CD4-positive, alpha-beta T cell (primary cell): Measurements from ENCODE around the gene CXCL12. TPM values are rescaled to one million over a fixed set of nuclear protein-coding genes. Genes with fewer than 3 reads are reported as not detected.

Experiments
- ATAC-seq: fragments of 200-7000 bp; cut with Tn5 transposase; one replicate; pipeline ENCODE4 v1.10.0; 2022; ENCODE audit warnings: mild to moderate bottlenecking; ENCODE audit not compliant: poor library complexity
- CTCF ChIA-PET: fragments of 350-600 bp; sonication (Branson Sonifier 250); formaldehyde crosslinking; loops from one replicate; lab custom pipeline; 2021; ENCODE audit warnings: antibody characterized with exemption, inconsistent platforms; lab: Charles Lee
- POLR2A ChIA-PET: fragments of 350-600 bp; sonication (Branson Sonifier 250); formaldehyde crosslinking; loops from one replicate; lab custom pipeline; 2021; ENCODE audit warnings: antibody characterized with exemption, inconsistent platforms; lab: Charles Lee
- DNase-seq, 14 experiments: peaks; one replicate each; pipeline ENCODE4 v3.0.0-alpha.2; 2013 to 2020; ENCODE audit warnings: mixed read lengths in 2 of 14
- H3K27ac ChIP-seq, 2 donors: one replicate each; pipeline versions ENCODE4 v1.5.1 to v1.7.0; 2013; ENCODE audit warnings: low read length in 2 of 2, low read depth in 1 of 2, mild to moderate bottlenecking in 1 of 2
- H3K27me3 ChIP-seq, 2 experiments: 1 replicate in 1 of 2; 2 replicates in 1 of 2; pipeline versions ENCODE4 v1.6.1 to v1.7.0; 2013; ENCODE audit warnings: low read length in 2 of 2, control low read depth in 1 of 2, mild to moderate bottlenecking in 1 of 2, moderate library complexity in 1 of 2; ENCODE audit not compliant: insufficient read depth in 2 of 2, control insufficient read depth in 1 of 2
- H3K36me3 ChIP-seq: one replicate; pipeline ENCODE4 v1.6.1; 2013; ENCODE audit warnings: low read length, control low read depth; ENCODE audit not compliant: insufficient read depth
- H3K4me1 ChIP-seq: one replicate; pipeline ENCODE4 v1.6.1; 2013; ENCODE audit warnings: low read length, control low read depth; ENCODE audit not compliant: insufficient read depth
- H3K4me3 ChIP-seq: one replicate; pipeline ENCODE4 v1.5.1; 2013; ENCODE audit warnings: mild to moderate bottlenecking, low read length, moderate library complexity
- H3K9me3 ChIP-seq, 2 experiments: 1 replicate in 1 of 2; 2 replicates in 1 of 2; pipeline versions ENCODE4 v1.6.1 to v1.7.0; 2013; ENCODE audit warnings: low read length in 2 of 2, mild to moderate bottlenecking in 2 of 2, control low read depth in 1 of 2, moderate library complexity in 1 of 2; ENCODE audit not compliant: control insufficient read depth in 1 of 2, insufficient read depth in 1 of 2
- H3K27ac Mint-ChIP-seq: one replicate; pipeline ENCODE4 v1.8.0; 2020; ENCODE audit warnings: mixed read lengths
- H3K27me3 Mint-ChIP-seq: one replicate; pipeline ENCODE4 v1.8.0; 2021; ENCODE audit warnings: mixed read lengths
- H3K36me3 Mint-ChIP-seq: one replicate; pipeline ENCODE4 v1.8.0; 2021; ENCODE audit warnings: low read depth, mixed read lengths
- H3K4me1 Mint-ChIP-seq: one replicate; pipeline ENCODE4 v1.8.0; 2021; ENCODE audit warnings: low read depth, mixed read lengths
- H3K4me3 Mint-ChIP-seq: one replicate; pipeline ENCODE4 v1.8.0; 2020; ENCODE audit warnings: mild to moderate bottlenecking, mixed read lengths
- H3K9me3 Mint-ChIP-seq: one replicate; pipeline ENCODE4 v1.8.0; 2020; ENCODE audit warnings: mixed read lengths
- CTCF ChIP-seq: fragments of 200-600 bp; IDR thresholded peaks from one replicate; pipeline ENCODE4 v1.8.0; 2022; ENCODE audit warnings: antibody characterized with exemption, mild to moderate bottlenecking
- intact Hi-C, 2 experiments: fragments of 100-400 bp; cut with DNase I in 1 of 2; cut with micrococcal nuclease in 1 of 2; formaldehyde crosslinking; loops; one replicate each; pipeline versions ENCODE4 v1.15.1 to v1.9.0; 2023 to 2025; cut with DNase I, micrococcal nuclease
- total RNA-seq, 174 experiments: library from RNA in 2 of 174; stranded (reverse) in 2 of 174; gene quantifications; one replicate each; pipeline ENCODE4 v1.2.3 and lab custom pipeline; 2021 to 2026

The CXCL12 gene
- total RNA-seq, 2 experiments from 2014 or later = not detected

DNA sequence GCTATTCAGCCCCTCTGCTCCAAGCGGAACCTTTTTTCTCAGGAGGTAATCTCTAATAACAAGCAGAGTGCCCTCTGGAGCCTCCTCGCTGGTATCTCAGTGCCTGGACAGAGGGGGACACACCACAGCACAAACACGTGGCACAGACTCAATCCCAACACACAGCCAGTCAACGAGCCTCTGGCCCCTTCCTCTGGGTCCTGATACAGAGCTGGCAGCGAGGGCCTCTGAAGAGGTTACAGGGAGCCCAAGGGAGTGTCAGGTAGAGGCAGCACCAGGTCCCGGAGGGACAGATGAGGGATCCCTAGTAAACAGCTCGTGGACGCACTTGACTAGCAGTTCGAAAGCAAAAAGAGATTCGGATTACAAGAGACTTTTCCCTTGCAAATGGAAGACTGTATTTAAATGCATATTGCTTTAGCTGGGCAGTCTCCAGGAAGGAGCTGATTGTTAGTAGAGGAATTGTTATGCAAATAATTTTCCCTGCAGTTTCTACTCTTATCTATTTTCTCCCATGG lies 14.1 kb downstream of the CXCL12 start:
- Mint-ChIP-seq H3K4me3 (no peak overlapping the region), H3K27me3 (peaks cover 9% of the 10 kb centered on the region), H3K36me3 (no peaks in the 10 kb centered on the region), H3K4me1 (no peaks in the 10 kb centered on the region), H3K27ac (no peak overlapping the region), H3K9me3 (no peaks in the 10 kb centered on the region)
- DNase-seq = no peak
- intact Hi-C loops = no loop called here
- no peak overlapping the region for H3K27ac ChIP-seq
- TF ChIP-seq CTCF = no peak
- no peak for ATAC-seq
- H3K4me3 ChIP-seq = no peak overlapping the region
- H3K36me3 ChIP-seq = no peaks in the 10 kb centered on the region
- H3K9me3 ChIP-seq = no peaks in the 10 kb centered on the region
- H3K27me3 ChIP-seq = no peaks in the 10 kb centered on the region
- CTCF ChIA-PET = no interaction called here
- POLR2A ChIA-PET = no interaction called here
- H3K4me1 ChIP-seq = no peaks in the 10 kb centered on the region

GRCh38 chr10:44369854-44370253 lies 15.0 kb downstream of the CXCL12 start:
- no peaks in the 10 kb centered on the region for H3K9me3 Mint-ChIP-seq

GRCh38 chr10:44369296-44369695 lies 15.6 kb downstream of the CXCL12 start:
- H3K4me3 Mint-ChIP-seq = no peak overlapping the region
- no peaks in the 10 kb centered on the region for H3K36me3 ChIP-seq
- CTCF ChIA-PET = no interaction called here
- H3K27ac Mint-ChIP-seq = no peak overlapping the region
- no peaks in the 10 kb centered on the region for H3K27me3 ChIP-seq
- intact Hi-C loops = no loop called here
- H3K4me1 Mint-ChIP-seq = no peaks in the 10 kb centered on the region
- DNase-seq (no peak), ATAC-seq (no peak)
- H3K9me3 Mint-ChIP-seq = no peaks in the 10 kb centered on the region
- H3K4me3 ChIP-seq = no peak overlapping the region
- H3K27ac ChIP-seq = no peak overlapping the region
- H3K36me3 Mint-ChIP-seq = no peaks in the 10 kb centered on the region
- no peaks in the 10 kb centered on the region for H3K4me1 ChIP-seq
- H3K9me3 ChIP-seq = no peaks in the 10 kb centered on the region
- POLR2A ChIA-PET = no interaction called here
- TF ChIP-seq CTCF = no peak
- peaks cover 9% of the 10 kb centered on the region for H3K27me3 Mint-ChIP-seq

More at GRCh38 chr10:44369854-44370253, 15.0 kb downstream of the CXCL12 start:
- no peak overlapping the region for H3K27ac ChIP-seq
- Mint-ChIP-seq H3K4me3 (no peak overlapping the region), H3K36me3 (no peaks in the 10 kb centered on the region), H3K27me3 (peaks cover 9% of the 10 kb centered on the region), H3K27ac (no peak overlapping the region), H3K4me1 (no peaks in the 10 kb centered on the region)
- no peak for TF ChIP-seq CTCF
- ChIA-PET CTCF (no interaction called here), POLR2A (no interaction called here)
- ATAC-seq (no peak), DNase-seq (no peak)
- H3K9me3 ChIP-seq = no peaks in the 10 kb centered on the region
- H3K4me3 ChIP-seq = no peak overlapping the region
- H3K4me1 ChIP-seq = no peaks in the 10 kb centered on the region
- H3K27me3 ChIP-seq = no peaks in the 10 kb centered on the region
- H3K36me3 ChIP-seq = no peaks in the 10 kb centered on the region
- intact Hi-C loops = no loop called here
